ENCODE measurements around the gene PRSS8.

The PRSS8 gene

GRCh38 chr16:31099860-31100638 is 35.5 kb downstream of the PRSS8 start:
- no peak for DNase-seq

DNA sequence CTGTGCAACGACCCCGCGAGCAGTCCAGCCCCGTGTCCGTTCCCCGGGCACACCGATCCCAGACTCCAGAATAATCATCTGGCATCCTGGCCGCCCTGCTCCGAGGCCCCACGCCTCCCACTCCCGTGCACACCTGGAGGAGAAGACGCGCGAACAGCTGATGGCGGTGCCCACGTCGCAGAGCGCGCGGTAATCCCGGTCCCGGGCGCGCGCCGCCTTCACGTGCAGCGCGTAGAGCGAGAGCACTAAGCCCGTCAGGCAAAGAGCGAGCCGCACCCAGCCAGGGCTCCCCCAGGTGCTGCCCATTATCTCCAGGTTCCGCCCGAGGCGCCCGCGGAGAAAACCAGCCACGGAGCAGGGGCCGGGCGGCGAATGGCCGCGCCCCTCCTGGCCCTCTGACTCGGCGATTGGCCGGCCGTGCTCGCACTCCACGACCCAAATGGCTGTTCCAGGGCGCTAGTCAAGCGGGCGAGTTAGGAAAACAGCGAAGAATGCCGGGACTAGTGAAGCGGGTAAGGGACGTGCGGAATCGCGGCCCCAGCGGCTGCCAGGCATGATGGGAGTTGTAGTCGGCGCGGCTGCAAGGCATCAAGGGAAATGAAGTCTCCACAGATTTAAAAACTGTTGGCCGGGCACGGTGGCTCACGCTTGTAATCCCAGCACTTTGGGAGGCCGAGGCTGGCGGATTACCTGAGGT is 41.0 kb downstream of the PRSS8 start, which contains the start of gene VKORC1:
Gene VKORC1 (minus strand): TSS at position 374 of the 697 bp plus-strand sequence. CDS start 68 bp downstream, at position 306.
- DNase-seq, result peak; percentile 83 to 86

GRCh38 chr16:31094088-31094423 is 41.5 kb downstream of the PRSS8 start:
- DNase-seq, result no peak

DNA sequence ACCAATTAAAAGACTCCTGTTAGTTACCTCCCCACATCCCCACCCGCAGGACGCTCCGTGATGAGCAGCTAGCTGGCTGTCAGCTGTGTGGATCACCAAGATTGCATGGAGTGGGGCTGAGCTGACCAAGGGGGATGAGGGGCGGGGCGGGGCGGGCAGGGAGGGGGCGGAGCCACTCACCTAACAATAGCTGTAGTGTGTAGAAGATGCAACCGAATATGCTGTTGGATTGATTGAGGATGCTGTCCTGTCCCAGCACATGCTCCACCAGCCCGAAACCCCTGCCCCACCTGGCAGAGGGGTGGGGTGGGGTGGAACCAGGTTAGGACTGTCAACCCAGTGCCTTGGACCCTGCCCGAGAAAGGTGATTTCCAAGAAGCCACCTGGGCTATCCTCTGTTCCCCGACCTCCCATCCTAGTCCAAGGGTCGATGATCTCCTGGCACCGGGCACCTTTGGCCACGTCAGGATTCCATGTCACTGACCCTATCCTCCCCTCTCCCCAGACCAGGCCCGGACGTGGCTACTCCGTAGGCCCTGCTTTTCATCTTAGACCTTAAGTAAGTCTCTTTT is 42.3 kb downstream of the PRSS8 start:
- DNase-seq, result no peak

DNA sequence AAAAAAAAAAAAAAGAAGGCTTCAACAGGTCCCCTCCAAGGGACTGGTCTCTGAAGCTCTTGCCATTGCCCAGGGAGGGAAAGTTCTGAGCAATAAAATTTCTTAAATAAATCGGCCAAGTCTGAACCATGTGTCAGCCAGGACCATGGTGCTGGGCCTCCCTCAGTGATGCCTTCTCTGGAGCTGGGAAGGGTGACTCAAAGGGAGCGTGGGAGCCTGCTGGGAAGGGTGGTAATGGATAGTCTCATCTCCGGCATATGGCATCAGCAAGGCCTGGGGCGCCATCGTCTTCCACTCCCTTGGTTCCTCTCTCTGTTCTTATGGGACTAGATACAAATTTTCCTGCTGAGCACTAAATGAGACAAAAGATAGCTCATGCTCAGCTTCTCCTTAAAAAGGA is 43.2 kb downstream of the PRSS8 start:
- DNase-seq, result no peak

DNA sequence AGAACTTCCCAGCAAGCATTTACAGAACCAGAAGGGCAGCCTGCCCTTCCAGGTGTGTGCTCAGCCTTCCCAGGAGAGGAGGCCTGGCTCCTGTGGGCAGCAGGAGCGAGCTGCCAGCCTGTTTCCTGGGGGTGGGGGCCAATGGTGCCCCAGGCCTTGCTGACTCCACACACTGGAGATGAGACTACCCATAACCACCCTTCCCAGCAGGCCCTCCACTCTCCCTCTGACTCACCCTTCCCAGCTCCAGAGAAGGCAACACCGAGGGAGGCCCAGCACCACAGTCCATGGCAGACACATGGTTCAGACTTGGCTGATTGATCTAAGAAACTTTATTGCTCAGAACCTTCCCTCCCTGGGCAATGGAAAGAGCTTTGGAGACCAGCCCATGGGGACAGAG is 45.0 kb downstream of the PRSS8 start:
- DNase-seq, result no peak

DNA sequence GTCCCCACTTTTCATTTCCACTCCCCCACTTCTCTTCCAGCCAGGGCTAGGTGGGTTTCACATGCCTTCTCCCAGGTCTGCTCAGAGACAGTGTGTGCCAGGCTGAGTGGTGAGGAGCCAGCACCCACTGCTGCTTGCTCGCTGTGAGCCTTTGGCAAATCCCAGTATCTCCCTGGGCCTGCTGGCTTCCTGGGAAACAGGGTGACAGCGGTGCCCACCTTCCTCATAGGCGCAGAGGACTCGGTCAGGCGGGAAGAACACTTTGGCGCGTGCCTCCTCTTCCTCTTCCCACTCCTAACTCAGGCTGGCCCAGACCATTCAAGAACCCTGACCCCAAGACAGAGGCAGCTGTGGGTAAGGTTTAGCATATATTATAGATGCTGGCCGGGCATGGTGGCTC is 46.3 kb downstream of the PRSS8 start:
- no peak for DNase-seq

GRCh38 chr16:31088459-31089183 is 46.9 kb downstream of the PRSS8 start, which contains the start of gene PRSS53:
Gene PRSS53 (minus strand): TSS chr16:31088943. CDS start chr16:31088809, 134 bp downstream.
- no peak for DNase-seq

DNA sequence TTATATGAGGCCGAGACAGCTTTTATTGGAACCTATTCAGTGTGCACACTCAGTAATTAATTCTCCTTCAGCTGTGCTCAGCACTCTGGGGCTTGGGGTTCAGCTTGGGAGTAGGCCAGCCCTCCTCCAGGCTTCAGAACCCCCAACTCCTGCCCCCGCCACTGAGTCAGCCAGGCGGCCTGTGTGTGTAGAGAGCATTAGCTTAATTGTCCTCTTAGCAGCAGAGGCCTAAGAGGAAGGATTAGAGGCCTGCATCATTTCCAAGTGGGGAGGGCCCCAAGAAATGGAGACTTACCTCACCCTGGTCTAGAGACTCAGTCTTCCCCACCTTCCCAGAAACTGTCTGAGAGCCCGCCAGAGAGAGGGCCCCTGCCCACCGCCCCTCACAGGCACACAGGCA is 47.6 kb downstream of the PRSS8 start:
- no peak for DNase-seq

DNA sequence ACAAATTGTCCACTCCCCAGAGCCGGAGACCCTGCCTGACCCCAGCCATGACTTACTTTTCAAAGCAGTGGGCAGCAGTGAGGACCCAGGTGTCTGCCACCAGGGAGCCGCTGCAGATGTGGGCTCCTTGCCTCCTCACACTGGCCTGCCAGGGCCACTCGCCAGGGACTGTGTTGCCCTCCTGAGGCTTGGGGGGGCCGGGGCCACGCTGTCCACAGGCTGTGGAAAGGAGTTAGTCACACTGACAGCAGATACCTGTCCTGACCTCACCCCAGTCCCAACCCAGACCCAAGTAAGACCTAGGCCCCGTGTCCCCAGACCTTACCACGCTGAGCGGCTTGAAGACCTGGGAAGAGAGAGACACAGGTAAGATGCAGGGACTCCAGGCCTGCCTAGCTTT is 48.0 kb downstream of the PRSS8 start:
- DNase-seq, result no peak

DNA sequence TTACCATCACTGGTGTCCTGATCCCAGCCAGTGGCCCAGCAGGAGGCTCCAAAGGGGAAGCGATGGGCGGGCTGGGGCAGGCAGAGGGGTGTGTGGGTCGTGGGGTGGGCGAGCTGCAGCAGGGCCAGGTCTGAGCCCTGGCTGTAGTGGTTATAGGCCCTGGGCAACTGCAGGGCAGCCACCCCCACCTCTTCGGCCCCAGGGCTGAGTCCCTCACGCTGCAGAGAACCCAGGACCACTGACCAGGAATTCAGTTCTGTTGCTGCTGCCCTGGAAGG is 49.0 kb downstream of the PRSS8 start:
- DNase-seq, result no peak

DNA sequence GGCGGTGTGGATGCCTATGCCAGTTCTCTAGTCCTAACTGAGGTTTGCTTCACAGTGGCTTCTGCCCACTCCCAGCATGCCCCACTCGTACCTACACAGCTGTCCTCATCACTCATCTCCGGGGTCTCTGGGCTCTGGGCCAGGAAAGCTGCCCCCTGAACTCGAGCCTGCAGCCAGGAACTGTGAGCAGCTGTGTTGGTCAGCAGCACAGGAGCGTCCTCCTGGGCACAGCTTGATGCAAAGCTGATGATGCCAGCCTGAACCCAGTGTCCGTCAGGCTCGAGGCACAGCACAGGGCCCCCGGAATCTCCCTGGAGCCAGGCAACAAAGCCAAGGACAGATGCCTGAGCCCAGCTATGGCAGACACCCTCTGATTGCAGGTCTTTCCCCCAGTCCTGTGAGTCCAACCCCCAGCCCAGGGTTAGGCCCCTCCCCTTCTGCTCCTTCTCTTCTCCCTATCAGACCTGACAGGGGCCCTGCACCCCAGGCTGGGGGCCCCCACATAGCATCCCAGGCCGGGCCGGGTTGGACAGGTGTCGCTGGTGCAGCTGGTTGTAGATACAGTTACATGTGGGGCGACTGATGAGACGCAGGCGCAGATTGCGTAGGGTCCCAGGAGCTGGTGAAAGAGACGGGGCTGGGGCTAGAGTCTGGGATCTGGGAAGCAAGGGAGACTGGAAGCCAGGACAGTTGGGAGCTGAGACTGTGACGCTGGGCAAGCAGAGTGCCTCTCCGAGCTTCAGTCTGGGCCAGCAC is 49.5 kb downstream of the PRSS8 start:
- DNase-seq, result no peak

- DNase-seq, result no peak
These were observed 50.1 kb downstream of the PRSS8 start for GRCh38 chr16:31085411-31085810.

DNA sequence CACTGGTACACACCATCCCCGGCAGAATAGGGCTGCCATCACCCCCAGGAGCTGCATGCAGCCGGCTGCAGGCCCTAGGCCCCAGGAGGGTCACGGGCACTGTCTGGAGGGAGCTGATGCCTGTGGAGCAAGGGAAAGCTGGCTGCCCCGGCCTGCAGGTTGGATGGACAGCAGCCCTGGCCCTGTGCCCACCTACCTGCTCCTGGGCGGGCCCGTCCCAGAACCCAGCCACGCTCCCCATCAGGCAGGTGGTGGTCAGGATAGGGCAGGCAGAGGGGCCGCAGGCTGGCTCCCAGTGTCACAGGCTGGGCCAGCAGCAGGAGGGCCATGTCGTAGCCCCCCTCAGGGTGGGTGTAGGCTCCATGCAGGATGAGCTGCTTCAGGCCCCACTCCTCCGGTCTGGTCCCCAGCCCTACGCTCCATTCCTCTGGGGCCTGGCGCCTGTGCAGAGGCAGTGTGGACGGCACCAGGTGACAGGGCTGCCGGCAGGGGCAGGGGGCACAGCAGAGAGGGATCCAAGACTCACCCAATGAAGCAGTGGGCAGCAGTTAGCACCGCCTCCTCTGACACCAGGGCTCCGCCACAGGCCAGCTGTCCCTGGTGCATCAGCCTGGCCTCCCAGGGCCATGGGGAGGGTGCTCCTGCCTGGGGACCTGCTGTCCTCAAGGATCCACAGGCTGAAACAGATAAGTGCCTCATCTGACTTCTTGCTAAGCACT is 50.8 kb downstream of the PRSS8 start:
- DNase-seq, result no peak

DNA sequence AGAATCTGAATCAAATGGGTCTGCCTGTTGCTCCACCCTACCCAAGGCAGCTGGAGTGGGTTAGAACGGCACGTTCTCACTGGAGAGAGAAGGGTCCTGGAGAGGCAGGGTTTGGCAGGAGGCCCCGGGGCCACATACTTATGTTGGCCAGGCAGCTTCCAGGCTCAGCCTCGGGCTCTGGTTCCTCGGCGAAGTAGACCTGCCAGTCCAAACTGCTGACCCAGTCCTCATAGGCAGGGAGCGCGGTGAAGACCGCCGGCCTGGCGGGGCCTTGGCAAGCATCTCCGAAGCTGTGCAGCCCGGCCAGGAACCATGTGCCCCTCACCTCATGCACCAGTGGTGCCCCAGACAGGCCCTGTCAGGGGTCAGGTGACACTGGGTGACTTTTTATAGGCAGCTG is 51.5 kb downstream of the PRSS8 start:
- no peak for DNase-seq

GRCh38 chr16:31083556-31083955 is 52.0 kb downstream of the PRSS8 start:
- no peak for DNase-seq

GRCh38 chr16:31083081-31083480 is 52.4 kb downstream of the PRSS8 start:
- no peak for DNase-seq

GRCh38 chr16:31082368-31083045 is 53.0 kb downstream of the PRSS8 start:
- no peak for DNase-seq
